Body of pancreas (tissue), 4 donors: ENCODE results near the gene FAM114A1.

Source experiments
- CTCF ChIP-seq, 7 experiments: fragments of 450-650 bp in 4 of 7; fragments of 200-600 bp in 3 of 7; sonication (generic) in 3 of 7; IDR thresholded peaks; one replicate each; pipeline ENCODE4 v1.5.1; 2016 to 2019; ENCODE audit warnings: antibody characterized with exemption in 7 of 7
- POLR2A ChIP-seq, 3 donors: fragments of 450-650 bp; IDR thresholded peaks; one replicate each; pipeline ENCODE4 v1.6.1; 2016; ENCODE audit warnings: antibody characterized with exemption in 3 of 3, mild to moderate bottlenecking in 2 of 3

GRCh38 chr4:38917481-38918025 is 49.9 kb downstream of the FAM114A1 start:
- TF ChIP-seq CTCF (IDR thresholded peaks at IDR 0.05), result no peak
- no peak for TF ChIP-seq POLR2A (IDR thresholded peaks at IDR 0.05)
